HG02973 (cell line): ENCODE data around the gene OSTN.

ENCODE experiments used
- ATAC-seq: cut with Tn5 transposase; IDR thresholded peaks from one replicate; pipeline ENCODE4 v1.9.1; 2021; ENCODE audit warnings: moderate library complexity; ENCODE audit not compliant: unreplicated experiment

OSTN gene

DNA sequence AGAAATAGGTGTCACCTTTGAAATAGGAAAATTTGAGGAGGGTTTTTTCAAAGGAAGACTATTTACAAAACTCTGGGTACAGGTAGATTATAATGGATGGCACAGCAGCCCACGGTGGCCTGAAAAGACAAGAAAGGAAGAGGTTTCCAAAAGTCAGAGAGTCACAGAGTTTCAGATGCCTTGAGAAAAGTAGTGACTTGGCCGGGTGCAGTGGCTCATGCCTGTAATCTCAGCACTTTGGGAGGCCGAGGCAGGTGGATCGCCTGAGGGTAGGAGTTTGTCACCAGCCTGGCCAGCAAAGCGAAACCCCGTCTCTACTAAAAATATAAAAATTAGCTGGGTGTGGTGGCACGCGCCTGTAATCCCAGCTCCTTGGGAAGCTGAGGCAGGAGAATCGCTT is 35.2 kb downstream of the OSTN start:
- ATAC-seq: no peak

- peak; percentile 99 for ATAC-seq
Measured at GRCh38 chr3:191235331-191236314, 36.6 kb downstream of the OSTN start.

DNA sequence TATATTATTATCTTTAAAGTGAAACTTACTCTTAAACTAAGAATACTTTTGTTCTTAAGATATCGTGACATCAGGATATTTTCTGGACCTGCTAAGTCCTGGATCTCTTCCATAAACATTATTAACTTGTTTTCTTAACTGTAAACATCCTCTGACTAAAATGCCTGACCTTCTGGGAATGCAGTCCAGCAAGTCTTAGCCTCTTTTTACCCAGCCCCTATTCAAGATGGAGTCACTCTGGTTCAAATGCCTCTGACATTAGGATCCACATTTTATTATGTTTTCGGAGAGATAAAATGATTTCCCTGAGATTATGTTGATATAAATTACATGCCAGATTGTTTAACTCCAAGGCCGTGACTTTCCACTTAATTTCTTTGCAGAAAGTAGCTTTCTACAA is 37.6 kb downstream of the OSTN start:
- no peak for ATAC-seq

GRCh38 chr3:191237047-191237882 is 38.2 kb downstream of the OSTN start:
- ATAC-seq: no peak

GRCh38 chr3:191238321-191238817 is 39.3 kb downstream of the OSTN start:
- ATAC-seq: no peak

- no peak for ATAC-seq
Measured at GRCh38 chr3:191239407-191240031, 40.5 kb downstream of the OSTN start.

DNA sequence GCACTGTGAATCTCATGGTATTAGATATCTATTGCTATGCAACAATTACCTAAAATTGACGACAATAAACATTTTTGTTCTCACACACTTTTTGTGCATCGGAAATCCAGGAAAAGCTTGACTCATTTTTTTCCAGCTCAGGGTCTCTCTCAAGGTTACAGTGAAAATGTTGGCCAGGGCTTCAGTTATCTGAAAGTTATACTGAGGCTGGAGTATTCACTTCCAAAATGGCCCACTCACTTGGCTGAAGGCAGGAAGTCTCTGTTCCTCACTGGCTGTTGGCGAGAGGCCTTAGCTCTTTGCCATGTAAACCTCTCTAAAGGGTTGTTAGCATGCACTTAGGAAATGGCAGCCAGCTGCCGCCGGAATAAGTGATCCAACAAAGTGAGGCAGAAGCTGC is 41.4 kb downstream of the OSTN start:
- no peak for ATAC-seq

DNA sequence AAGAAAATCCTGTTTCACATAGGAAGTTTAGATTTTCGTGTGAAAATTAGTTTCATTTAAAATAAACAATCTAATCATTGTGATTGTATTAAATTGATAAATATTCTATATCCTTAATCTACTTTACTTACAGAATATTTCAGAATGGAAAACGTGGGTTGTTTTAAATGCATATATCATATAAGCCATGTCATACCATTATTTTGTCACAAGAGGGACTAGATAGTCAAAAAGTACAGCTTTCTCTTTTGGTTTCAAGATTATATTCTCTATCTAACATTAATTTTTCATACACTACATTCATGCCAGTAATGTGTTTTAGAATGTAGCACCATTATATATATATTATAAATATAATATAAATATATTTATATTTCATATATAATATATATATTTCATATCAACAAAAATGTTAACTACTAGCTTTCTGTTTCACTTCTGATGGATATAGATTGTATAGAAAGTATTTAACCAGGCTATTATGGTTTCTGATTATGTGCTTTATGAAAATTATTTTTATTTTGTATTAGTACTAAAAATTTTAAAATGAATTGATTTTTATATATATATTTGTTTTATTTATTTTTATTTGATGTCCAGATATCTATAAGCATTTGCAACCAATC is 45.3 kb downstream of the OSTN start:
- peak; percentile 50 for ATAC-seq

GRCh38 chr3:191246034-191246433 is 47.0 kb downstream of the OSTN start:
- peak; percentile 68 for ATAC-seq

DNA sequence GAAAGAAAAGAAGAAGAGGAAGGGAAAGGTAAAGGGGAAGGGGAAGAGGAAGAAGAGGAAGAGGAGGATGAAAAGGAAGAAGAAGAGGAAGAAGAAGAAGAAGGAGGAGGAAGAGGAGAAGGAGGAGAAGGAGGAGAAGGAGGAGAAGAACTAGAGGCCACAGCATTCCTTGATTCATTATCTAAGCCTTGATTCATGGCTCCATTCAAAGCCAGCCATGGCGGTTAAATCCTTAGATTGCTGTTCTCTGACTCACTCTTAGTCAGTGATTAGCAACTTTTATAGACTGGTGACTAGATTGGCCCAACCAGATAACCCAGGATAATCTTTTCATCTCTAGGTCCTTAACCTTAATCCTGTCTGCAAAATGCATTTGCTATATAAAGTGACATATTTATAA is 47.6 kb downstream of the OSTN start:
- no peak for ATAC-seq

DNA sequence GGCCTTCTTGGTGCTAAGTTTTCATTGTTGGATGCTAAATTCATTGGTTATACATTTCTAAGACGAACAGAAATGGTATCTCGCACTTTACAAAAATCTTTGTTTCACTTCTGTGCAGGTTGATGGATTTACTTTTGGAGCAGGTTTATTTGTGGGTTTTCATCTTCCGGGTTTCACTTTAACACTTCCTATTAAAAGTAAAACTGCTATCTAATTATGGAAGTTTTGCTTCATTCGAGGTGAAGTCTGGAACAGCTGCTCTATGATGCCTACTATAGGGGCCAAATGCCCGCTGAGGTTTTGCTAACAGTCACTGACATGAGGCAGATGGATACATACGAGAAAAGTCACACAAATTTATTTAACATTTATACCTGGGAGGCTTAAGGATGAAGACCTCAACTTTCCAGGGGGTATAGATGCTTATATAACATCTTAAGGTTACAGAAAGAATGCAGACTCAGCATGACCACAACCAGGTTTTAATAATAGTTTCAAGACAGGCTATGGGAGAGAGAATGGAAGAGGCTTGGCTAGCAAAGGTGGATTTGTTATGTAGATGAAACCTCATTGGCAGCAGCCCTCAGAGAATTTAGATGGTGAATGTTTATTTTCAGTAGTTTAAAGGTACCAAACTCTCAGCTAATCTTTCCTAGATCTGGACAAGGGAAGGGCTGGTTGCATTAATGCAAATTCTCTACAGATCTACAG is 54.2 kb downstream of the OSTN start:
- ATAC-seq: no peak

DNA sequence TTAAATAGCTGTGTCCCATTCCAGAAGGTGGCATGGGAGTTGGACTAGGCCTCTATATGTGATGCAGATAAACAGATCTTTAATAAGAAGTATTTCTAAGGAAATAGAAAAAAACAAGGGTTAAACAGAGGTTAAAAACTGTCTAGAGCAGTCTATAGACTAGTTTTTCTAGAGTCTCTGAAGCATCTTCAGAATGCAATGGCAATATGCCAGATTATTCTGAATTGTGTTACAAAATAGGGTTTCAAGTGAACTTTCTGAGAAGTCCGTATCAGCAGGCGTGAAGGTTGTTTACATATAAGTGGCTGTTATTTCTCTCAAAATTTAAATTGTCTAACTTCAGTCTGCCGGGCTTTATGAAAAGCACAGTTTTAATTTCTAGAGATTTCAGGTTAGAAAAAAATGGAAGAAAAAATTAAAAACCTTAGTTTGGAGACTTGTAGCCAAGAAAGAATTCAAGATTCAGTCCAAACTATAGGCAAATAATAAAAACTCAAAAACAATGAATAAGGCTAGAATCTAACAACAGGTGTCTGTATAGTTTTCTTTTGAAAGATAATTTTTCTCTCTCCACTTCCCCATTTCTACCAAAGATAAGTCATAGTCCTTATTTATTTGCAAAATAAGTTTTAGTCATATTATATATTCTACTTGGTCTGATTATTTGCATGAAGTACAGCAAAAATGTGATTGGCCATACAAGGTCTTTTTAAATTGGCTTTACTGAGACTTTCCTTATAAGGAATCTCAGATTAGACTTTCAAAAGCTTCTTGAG is 55.2 kb downstream of the OSTN start:
- no peak for ATAC-seq

- no peak for ATAC-seq
Measured at GRCh38 chr3:191255156-191255555, 56.1 kb downstream of the OSTN start.

GRCh38 chr3:191256405-191256804 is 57.4 kb downstream of the OSTN start:
- ATAC-seq: no peak

- no peak for ATAC-seq
Measured at GRCh38 chr3:191257286-191257685, 58.2 kb downstream of the OSTN start.

DNA sequence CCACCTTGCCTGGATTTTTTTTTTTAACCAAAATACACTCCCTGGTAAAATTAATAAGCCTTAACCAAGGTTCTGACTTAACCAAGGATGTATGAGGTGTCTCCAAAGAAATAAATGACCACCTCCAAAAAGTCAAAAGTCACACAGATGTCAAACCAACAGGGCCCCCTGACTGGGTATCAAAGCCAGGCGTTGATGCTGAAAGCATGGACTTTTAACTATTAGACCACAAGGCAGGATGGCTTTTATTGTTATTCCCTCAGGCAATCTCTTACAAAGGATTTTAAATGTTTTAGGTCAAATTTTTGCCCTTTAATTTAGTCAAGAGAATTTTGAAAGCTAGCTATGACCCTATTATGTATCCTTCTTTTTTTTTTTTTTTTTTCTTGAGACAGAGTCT is 60.4 kb downstream of the OSTN start:
- ATAC-seq: no peak

DNA sequence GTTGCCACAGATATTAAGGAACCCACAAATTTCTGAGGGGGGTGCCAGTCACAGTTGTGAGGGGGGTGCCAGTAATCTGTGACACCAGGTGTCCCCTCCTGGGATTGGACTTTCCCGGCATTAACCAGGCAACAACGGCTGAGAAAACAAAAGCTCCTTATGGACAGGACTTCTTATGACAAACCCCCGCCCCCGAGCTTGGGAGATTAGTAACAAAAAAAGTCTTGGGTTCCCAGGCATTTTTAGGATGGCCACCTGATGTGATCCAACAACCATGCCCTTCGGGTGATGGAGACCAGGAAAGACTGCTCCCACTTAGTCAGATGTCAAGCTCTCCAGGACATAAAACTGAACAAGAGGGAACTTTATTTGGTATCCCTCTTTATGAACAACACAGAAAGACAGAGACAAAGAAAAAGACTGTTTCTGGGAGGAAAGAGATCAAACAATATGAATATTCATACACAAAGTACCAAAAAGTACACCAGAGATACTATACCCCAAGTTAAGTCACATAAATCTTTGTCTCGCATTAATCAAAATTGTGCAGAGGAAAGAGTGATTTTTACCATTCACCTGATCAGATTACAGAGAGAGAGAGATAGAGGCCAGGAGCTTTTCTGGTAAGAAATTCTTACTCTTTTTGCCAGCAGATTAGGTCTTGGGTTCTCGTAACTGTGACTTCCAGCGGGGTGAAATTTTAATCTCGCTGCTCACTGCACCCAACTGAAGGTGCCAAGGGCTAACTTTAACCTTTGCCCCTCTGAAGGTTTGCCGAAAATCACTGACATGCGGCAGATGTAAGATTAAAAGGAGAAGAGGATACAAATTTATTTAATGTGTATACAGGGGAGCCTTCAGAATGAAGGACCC is 61.6 kb downstream of the OSTN start:
- ATAC-seq: no peak

GRCh38 chr3:191261304-191261638 is 62.2 kb downstream of the OSTN start:
- no peak for ATAC-seq

DNA sequence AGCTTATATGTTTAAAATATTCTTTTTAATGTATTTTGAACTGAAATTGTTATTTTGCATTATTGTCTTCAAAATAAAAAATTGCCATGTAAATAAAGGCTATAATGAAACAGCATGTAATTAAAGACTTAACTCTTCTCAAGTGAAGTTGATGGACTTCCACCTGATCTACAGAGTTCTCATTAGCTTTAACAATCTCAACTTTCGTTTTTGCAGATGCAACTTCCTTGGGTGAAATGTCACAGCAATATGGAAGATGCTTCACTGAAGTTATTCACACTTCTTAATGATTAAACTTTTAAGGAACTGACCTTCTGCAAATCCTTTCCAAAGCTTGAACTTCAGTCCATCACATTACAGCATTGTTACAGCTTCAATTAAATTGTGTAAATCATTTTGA is 63.6 kb downstream of the OSTN start:
- peak; percentile 43 for ATAC-seq
